Omental fat pad (tissue), 4 donors: ENCODE measurements around the gene ABCC3. TPM values are rescaled to one million over a fixed set of nuclear protein-coding genes. Genes with fewer than 3 reads are reported as not detected.

Experiments
- ATAC-seq: fragments of 150-250 bp; one replicate; pipeline ENCODE4 v1.9.1; 2016; ENCODE audit warnings: mild to moderate bottlenecking, moderate library complexity; ENCODE audit not compliant: low FRiP score
- DNase-seq: peaks from one replicate; pipeline ENCODE4 v3.0.0-alpha.2; 2019; ENCODE audit warnings: low spot score
- CTCF ChIP-seq, 3 donors: fragments of 450-650 bp; IDR thresholded peaks; one replicate each; pipeline ENCODE4 v1.5.1; 2016 to 2017; ENCODE audit warnings: antibody characterized with exemption in 3 of 3, mild to moderate bottlenecking in 3 of 3, moderate library complexity in 2 of 3
- total RNA-seq, 4 donors: library from RNA; depleted of rRNA; stranded (reverse); fragments of >200 nt; gene quantifications; one replicate each; pipeline ENCODE4 v1.1.0, GENCODE V29; 2016

ABCC3 gene
- total RNA-seq, 4 donors from 2014 or later = 2.8 to 19.9 (median 11.1) TPM

DNA sequence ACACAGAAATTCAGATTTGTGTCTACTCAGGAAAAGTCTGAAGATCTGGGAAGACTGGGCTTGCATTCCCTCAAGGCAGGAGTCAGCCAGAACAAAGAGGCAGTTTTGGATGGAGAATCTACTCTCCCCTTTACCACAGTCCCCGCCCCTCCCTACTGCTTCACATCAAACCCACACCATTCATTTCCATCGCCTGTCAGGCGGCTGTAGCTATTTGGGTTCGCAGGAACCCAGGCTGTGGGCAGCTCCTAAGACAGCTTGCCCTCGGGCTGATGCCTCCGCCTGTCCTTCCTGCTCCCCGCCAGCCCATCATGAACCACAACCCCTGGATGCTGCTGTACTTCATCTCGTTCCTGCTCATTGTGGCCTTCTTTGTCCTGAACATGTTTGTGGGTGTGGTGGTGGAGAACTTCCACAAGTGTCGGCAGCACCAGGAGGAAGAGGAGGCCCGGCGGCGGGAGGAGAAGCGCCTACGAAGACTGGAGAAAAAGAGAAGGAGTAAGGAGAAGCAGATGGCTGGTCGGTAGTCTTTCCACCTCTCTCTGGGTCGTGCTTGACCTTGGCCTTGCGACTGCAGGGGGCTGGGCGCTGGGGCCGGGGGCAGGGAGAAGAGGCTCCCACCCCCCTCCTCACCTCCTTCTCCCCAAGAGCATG lies 27.0 kb upstream of the ABCC3 start:
- no peak for TF ChIP-seq CTCF (IDR thresholded peaks at IDR 0.05)
- no peak for ATAC-seq
- no peak for DNase-seq

DNA sequence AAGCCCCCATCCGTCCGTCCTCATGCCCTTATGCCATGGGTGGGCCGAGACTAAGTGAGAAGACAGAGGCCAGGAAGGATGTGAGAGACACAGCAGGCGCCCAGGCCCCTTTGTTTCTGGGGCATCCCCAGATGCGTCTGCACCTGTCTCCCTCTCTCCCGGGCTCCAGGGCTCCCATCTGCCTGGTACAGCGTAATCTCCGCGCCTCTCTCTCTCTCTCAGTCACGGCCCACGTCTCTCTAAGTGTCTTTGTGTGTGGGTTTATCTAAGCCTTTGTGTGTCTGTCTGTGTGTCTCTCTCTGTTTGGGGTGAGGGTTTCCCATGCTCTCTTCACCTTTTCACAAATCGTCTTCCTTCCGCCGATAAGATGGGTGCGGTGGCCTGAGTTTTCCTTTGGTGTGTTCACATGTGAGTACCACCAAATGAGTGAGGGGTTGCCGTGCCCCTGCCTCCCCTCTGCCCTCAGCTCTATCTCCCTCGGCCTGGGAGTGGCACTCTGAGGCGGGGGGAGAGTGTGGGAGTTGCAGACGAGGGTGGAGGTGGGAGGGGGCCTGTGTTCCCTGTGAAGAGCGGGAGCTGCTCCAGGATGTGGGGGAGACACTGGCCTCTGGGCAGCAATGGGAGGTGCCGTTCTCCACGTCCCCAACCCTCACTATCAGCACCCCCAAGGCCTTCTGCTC lies 25.8 kb upstream of the ABCC3 start:
- DNase-seq = no peak
- no peak for ATAC-seq
- no peak for TF ChIP-seq CTCF (IDR thresholded peaks at IDR 0.05)

GRCh38 chr17:50609380-50610074 lies 25.2 kb upstream of the ABCC3 start:
- DNase-seq (no peak), ATAC-seq (no peak)
- no peak for TF ChIP-seq CTCF (IDR thresholded peaks at IDR 0.05)

- ATAC-seq = no peak
- no peak for TF ChIP-seq CTCF (IDR thresholded peaks at IDR 0.05)
These were observed 23.0 kb upstream of the ABCC3 start for GRCh38 chr17:50611634-50612033.

DNA sequence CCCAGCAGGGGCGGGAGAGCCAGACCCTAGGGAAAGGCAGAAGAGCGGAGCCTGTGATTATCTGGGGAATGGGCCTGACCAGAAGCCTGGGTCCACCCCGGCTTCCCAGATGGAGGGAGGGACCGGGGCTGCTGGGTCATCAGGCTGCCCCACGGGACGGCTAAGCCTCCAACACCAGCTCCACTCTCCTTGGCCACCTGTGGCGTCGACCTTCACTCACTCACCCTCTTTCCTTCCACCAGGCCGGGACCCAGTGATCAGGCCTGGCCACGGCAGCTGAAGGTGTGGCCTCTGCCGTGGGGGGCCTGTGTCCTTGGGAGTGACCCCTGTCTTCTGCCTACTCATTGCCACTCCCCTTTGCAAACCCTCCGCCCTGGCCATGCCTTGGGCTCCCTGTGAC lies 22.4 kb upstream of the ABCC3 start:
- DNase-seq = no peak
- ATAC-seq = no peak
- no peak for TF ChIP-seq CTCF (IDR thresholded peaks at IDR 0.05)

More at GRCh38 chr17:50611634-50612033, 23.0 kb upstream of the ABCC3 start:
- no peak for DNase-seq

DNA sequence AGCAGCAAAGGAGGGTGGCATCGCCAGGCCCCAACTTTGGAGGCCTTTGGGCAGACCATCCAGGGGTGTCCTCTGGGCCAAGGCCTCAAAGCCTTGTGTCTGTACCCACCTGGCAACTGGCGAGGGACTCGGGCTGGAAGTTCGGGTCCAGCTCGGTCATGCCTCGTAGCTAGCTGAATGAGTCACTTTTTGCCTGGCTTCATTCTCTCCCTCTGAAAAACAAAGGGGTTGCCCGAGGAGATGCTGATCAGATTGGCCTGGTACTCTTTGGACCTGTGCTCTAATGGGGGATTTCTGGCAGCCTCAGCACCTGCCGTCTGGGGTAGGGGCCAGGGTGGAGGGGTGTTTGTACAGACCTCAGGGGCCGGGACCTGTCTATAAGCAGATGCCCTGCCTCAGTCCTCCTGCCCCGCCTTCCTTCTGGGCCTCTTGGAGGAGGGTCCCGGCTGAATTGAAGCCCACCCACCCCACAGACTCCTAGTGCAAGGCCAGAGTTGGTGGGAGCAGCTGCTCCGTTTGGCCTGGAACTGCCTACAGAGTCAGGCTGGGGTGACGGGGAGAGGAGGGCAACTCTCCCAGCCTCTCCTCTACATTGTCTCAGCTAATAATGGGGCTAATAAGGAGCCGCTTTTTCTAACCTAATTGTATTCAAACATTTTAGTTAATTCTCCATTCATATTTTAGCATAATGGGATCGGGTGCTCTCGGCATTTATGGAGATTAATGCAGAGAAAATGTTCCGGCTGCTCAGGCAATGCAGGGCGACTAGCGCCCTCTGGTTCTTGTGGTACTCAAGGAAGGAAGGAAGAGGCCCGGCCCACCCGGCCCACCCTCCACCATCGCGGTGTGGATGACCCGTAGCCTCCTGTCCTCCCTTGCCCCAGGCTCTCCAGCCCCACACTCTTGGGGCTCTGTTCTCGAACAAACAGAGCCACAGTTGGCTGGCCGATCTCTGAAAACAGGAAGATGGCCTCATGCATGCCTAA lies 21.4 kb upstream of the ABCC3 start:
- no peak for TF ChIP-seq CTCF (IDR thresholded peaks at IDR 0.05)
- DNase-seq (no peak), ATAC-seq (no peak)
